ENCODE results near the gene KCTD2. TPM values are rescaled to one million over a fixed set of nuclear protein-coding genes. Genes with fewer than 3 reads are reported as not detected.

KCTD2 gene
- total RNA-seq, 4 donors from 2014 or later: 20.3 to 37.7 (median 29.9) TPM

DNA sequence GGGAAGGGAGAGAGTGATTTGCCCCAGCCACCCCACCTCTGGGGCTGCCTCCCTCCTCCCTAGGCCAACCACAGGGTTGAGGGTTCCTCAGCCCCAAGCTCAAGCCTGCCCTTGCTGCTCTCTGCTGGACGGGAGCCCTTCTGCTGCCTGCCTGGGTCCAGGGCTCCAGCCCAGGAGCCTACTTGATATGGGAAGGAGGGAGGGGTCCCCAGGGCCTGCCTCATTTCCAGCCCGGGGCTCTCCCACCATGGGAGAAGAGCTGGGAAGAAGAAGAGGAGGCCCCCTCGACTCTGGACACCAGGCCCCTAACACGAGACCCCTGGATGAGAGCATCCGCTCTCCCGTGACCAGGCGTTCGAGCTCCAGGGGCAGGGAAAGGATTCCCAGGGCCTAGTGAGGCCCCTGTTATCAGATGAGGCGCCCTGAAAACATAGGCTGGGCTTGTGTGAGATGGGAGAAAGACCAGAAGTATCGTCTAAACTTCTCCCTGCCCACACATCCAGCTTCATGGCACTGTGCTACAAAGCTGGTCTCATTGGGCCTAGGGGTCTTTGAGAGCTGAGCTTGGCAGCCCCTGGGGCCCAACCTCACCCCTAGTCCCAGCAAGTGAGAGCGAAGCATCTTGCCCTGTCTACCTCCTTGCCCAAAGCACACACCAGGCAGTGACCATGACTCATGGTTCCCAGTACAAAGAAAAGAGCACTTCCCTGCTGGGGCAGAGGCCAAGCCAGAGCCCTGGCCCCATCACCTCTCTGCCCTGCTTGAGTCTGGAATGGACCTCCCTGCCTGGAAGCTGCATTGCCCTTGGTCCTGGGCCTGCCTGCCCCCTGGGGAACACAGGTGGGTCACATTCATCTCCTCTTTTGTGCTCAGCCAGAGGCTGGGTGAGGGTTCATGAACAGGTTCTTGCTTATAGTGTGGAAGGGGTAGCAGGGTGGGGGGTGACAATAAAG lies 41.7 kb downstream of the KCTD2 start:
- Histone ChIP-seq H3K9me3 (no peaks in the 10 kb centered on the region), H3K27ac (replicated peaks in 1 of 4) (peak overlapping the region; percentile 69 to 81 (median 76)), H3K36me3 (no peaks in the 10 kb centered on the region), H3K27me3 (peaks cover 0 to 17% (median 0%) of the 10 kb centered on the region in 4 donors), H3K4me3 (peak overlapping the region; percentile 55 to 66 (median 61)), H3K4me1 (peaks cover 33 to 51% (median 47%) of the 10 kb centered on the region in 4 donors)
- intact Hi-C loops (cut with DNase I): no loop called here
- 83% methylated on average over 9 of the region's 11 CpGs for WGBS
- no peak for DNase-seq (ENCODE audit: extremely low spot score)
- TF ChIP-seq POLR2A (IDR thresholded peaks at IDR 0.05; ENCODE audit: low read depth): no peak
- TF ChIP-seq POLR2AphosphoS5 (IDR thresholded peaks at IDR 0.05): peak in 1 of 2 donors; percentile 39
- TF ChIP-seq, protein P1, sequence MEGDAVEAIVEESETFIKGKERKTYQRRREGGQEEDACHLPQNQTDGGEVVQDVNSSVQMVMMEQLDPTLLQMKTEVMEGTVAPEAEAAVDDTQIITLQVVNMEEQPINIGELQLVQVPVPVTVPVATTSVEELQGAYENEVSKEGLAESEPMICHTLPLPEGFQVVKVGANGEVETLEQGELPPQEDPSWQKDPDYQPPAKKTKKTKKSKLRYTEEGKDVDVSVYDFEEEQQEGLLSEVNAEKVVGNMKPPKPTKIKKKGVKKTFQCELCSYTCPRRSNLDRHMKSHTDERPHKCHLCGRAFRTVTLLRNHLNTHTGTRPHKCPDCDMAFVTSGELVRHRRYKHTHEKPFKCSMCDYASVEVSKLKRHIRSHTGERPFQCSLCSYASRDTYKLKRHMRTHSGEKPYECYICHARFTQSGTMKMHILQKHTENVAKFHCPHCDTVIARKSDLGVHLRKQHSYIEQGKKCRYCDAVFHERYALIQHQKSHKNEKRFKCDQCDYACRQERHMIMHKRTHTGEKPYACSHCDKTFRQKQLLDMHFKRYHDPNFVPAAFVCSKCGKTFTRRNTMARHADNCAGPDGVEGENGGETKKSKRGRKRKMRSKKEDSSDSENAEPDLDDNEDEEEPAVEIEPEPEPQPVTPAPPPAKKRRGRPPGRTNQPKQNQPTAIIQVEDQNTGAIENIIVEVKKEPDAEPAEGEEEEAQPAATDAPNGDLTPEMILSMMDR (IDR thresholded peaks at IDR 0.05): no peak
- no peak for TF ChIP-seq EP300 (IDR thresholded peaks at IDR 0.05)

- H3K4me1 ChIP-seq: peaks cover 38 to 55% (median 50%) of the 10 kb centered on the region in 4 donors
- no peak for DNase-seq (ENCODE audit: extremely low spot score)
Measured at GRCh38 chr17:75090871-75091854, 44.1 kb downstream of the KCTD2 start.

GRCh38 chr17:75091855-75092327 lies 44.9 kb downstream of the KCTD2 start:
- 90% methylated on average over 8 of the region's 10 CpGs for WGBS

More at GRCh38 chr17:75090871-75091854, 44.1 kb downstream of the KCTD2 start:
- no peaks in the 10 kb centered on the region for H3K9me3 ChIP-seq
- TF ChIP-seq, protein P1 (IDR thresholded peaks at IDR 0.05): no peak
- H3K36me3 ChIP-seq: no peaks in the 10 kb centered on the region
- no peak overlapping the region for H3K4me3 ChIP-seq
- peak overlapping the region in 1 of 4 donors; percentile 48 for H3K27ac ChIP-seq (replicated peaks in 1 of 4)
- peaks cover 0 to 17% (median 0%) of the 10 kb centered on the region in 4 donors for H3K27me3 ChIP-seq
- 57% methylated on average over 17 of the region's 19 CpGs for WGBS
- intact Hi-C loops (cut with DNase I): no loop called here

DNA sequence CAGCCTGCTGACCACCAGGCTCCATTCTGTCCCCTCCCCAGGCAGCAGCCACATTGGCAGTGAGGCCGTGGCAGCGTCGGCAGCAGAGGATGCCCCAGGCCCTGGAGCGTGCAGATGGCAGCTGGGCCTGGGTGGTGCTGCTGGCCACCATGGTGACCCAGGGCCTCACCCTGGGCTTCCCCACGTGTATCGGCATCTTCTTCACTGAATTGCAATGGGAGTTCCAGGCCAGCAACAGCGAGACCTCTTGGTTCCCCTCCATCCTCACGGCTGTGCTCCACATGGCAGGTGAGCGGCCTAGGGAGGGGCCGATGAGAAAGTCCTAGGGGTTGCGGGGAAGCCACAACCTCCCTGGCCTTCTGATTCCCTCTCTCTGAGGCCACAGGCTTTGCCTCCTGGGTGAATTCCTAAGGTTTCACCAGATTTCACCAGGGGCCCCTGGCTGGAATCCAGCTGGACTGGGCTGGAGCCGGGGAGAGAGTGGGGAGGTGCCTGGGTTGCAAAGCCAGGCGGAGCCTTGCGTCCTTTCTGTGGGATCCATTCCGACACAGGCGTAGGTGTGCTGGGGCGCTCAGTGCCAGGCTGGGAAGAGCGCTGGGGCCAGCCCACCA lies 46.6 kb downstream of the KCTD2 start:
- TF ChIP-seq, protein P1 (IDR thresholded peaks at IDR 0.05): no peak
- TF ChIP-seq POLR2A (IDR thresholded peaks at IDR 0.05; ENCODE audit: low read depth) (no peak), EP300 (IDR thresholded peaks at IDR 0.05) (no peak), POLR2AphosphoS5 (IDR thresholded peaks at IDR 0.05) (no peak)
- peaks cover 27 to 39% (median 35%) of the 10 kb centered on the region in 4 donors for H3K4me1 ChIP-seq
- H3K27ac ChIP-seq (replicated peaks in 1 of 4): peak overlapping the region in 1 of 4 donors; percentile 0
- H3K4me3 ChIP-seq: no peak overlapping the region
- no peaks in the 10 kb centered on the region for H3K27me3 ChIP-seq
- intact Hi-C loops (cut with DNase I): no loop called here
- 96% methylated on average over 11 of the region's 18 CpGs for WGBS
- H3K36me3 ChIP-seq: peaks cover 0 to 3% (median 0%) of the 10 kb centered on the region in 4 donors
- DNase-seq (ENCODE audit: extremely low spot score): no peak
- no peaks in the 10 kb centered on the region for H3K9me3 ChIP-seq

More at GRCh38 chr17:75091855-75092327, 44.9 kb downstream of the KCTD2 start:
- DNase-seq (ENCODE audit: extremely low spot score): no peak
- intact Hi-C loops (cut with DNase I): no loop called here
- Histone ChIP-seq H3K9me3 (no peaks in the 10 kb centered on the region), H3K27me3 (peaks cover 0 to 15% (median 0%) of the 10 kb centered on the region in 4 donors), H3K4me1 (peaks cover 39 to 57% (median 53%) of the 10 kb centered on the region in 4 donors), H3K4me3 (no peak overlapping the region), H3K36me3 (no peaks in the 10 kb centered on the region), H3K27ac (replicated peaks in 1 of 4) (no peak overlapping the region)
- TF ChIP-seq EP300 (IDR thresholded peaks at IDR 0.05) (no peak), POLR2A (IDR thresholded peaks at IDR 0.05; ENCODE audit: low read depth) (no peak), POLR2AphosphoS5 (IDR thresholded peaks at IDR 0.05) (no peak)
- TF ChIP-seq, protein P1 (IDR thresholded peaks at IDR 0.05): no peak

Data from esophagus muscularis mucosa (tissue), 4 donors.